OCI-LY3 (cell line): ENCODE results near the gene HPGDS.

Experiments
- CTCF ChIP-seq: fragments of 200-600, 300-600 bp; sonication (generic); IDR thresholded peaks from 2 replicates; pipeline ENCODE4 v1.5.1; 2014; ENCODE audit warnings: antibody characterized with exemption, low read length, low read depth
- EZH2phosphoT487 ChIP-seq: fragments of 200-600 bp; shearing (Covaris generic); IDR thresholded peaks from 2 replicates; pipeline ENCODE4 v1.6.1; 2018; ENCODE audit warnings: antibody characterized with exemption, mixed run types, low read depth

GRCh38 chr4:94390804-94391410 is 48.3 kb upstream of the HPGDS start:
- TF ChIP-seq EZH2phosphoT487 (no peak), CTCF (peak; percentile 75)
